ENCODE measurements around the gene HTR3D. TPM values are rescaled to one million over a fixed set of nuclear protein-coding genes. Genes with fewer than 3 reads are reported as not detected.

Gene HTR3D
- total and polyA plus RNA-seq, 9 of the 15 experiments (the other 6 are each of a cell fraction or from before 2014, with no cell fraction given) = not detected

GRCh38 chr3:184066211-184066610 lies 34.7 kb downstream of the HTR3D start:
- DNase-seq (ENCODE audit: extremely low read depth in 1 of 4, low spot score in 3 of 4) (no peak), ATAC-seq (no peak), FAIRE-seq (no peak)
- ChIA-PET POLR2A (interaction anchor here (1.8 kb wide), 1 partner anchor 8 kb away, joined by 4 read pairs; no protein-coding TSS in a partner anchor), CTCF (ENCODE audit: low intra/inter-chr PET ratio) (no interaction called here)
- TF ChIP-seq, protein P1, sequence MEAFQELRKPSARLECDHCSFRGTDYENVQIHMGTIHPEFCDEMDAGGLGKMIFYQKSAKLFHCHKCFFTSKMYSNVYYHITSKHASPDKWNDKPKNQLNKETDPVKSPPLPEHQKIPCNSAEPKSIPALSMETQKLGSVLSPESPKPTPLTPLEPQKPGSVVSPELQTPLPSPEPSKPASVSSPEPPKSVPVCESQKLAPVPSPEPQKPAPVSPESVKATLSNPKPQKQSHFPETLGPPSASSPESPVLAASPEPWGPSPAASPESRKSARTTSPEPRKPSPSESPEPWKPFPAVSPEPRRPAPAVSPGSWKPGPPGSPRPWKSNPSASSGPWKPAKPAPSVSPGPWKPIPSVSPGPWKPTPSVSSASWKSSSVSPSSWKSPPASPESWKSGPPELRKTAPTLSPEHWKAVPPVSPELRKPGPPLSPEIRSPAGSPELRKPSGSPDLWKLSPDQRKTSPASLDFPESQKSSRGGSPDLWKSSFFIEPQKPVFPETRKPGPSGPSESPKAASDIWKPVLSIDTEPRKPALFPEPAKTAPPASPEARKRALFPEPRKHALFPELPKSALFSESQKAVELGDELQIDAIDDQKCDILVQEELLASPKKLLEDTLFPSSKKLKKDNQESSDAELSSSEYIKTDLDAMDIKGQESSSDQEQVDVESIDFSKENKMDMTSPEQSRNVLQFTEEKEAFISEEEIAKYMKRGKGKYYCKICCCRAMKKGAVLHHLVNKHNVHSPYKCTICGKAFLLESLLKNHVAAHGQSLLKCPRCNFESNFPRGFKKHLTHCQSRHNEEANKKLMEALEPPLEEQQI (IDR thresholded peaks at IDR 0.05) = no peak
- TF ChIP-seq HLTF (IDR thresholded peaks at IDR 0.05) = no peak
- no peak for TF ChIP-seq EHMT2 (IDR thresholded peaks at IDR 0.05)
- TF ChIP-seq DMBX1 (CRISPR knock-in tag; IDR thresholded peaks at IDR 0.05; ENCODE audit: borderline replicate concordance) = no peak
- TF ChIP-seq FOXJ2 (tag; IDR thresholded peaks at IDR 0.05) = no peak
- TF ChIP-seq RB1 (IDR thresholded peaks at IDR 0.05; ENCODE audit: low read depth) = no peak
- TF ChIP-seq EZH2 (IDR thresholded peaks at IDR 0.05; ENCODE audit: borderline replicate concordance, low read depth, low read length) = no peak
- no peak for TF ChIP-seq MBD1 (CRISPR knock-in tag; IDR thresholded peaks at IDR 0.05)
- TF ChIP-seq KAT7 (CRISPR knock-in tag; IDR thresholded peaks at IDR 0.05; ENCODE audit: borderline replicate concordance) = no peak
- no peak for TF ChIP-seq ZNF408 (CRISPR knock-in tag; IDR thresholded peaks at IDR 0.05; ENCODE audit: low read depth)
- no peak for TF ChIP-seq RBFOX2 (IDR thresholded peaks at IDR 0.05; ENCODE audit: low read depth, low read length)
- TF ChIP-seq HIVEP1 (CRISPR knock-in tag; IDR thresholded peaks at IDR 0.05) = no peak
- TF ChIP-seq L3MBTL2 (IDR thresholded peaks at IDR 0.05) = no peak
- TF ChIP-seq USF1 (CRISPR knock-in tag; IDR thresholded peaks at IDR 0.05) = no peak
- TF ChIP-seq ZNF766 (CRISPR knock-in tag; conservative IDR thresholded peaks at IDR 0.05) = no peak
- TF ChIP-seq, protein P2, sequence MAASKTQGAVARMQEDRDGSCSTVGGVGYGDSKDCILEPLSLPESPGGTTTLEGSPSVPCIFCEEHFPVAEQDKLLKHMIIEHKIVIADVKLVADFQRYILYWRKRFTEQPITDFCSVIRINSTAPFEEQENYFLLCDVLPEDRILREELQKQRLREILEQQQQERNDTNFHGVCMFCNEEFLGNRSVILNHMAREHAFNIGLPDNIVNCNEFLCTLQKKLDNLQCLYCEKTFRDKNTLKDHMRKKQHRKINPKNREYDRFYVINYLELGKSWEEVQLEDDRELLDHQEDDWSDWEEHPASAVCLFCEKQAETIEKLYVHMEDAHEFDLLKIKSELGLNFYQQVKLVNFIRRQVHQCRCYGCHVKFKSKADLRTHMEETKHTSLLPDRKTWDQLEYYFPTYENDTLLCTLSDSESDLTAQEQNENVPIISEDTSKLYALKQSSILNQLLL (CRISPR knock-in tag; IDR thresholded peaks at IDR 0.05; ENCODE audit: borderline replicate concordance) = no peak
- TF ChIP-seq FOS (IDR thresholded peaks at IDR 0.05; ENCODE audit: extremely low read depth, insufficient read length) = no peak
- TF ChIP-seq MAFF (IDR thresholded peaks at IDR 0.05; ENCODE audit: low read length) = no peak
- no peak for TF ChIP-seq CREBBP (IDR thresholded peaks at IDR 0.05; ENCODE audit: low read depth, low read length)
- WGBS (ENCODE audit: insufficient coverage, low coverage, missing lambda C conversion rate) = 89% methylated on average over 2 of the region's 2 CpGs
- Histone ChIP-seq H3K27me3 (ENCODE audit: control insufficient read depth in 2 of 2, insufficient read depth in 2 of 2, low read length in 2 of 2) (no peaks in the 10 kb centered on the region), H3K4me3 (no peak overlapping the region), H3K9ac (ENCODE audit: insufficient read depth in 1 of 2, low read depth in 2 of 2, low read length in 2 of 2) (no peak overlapping the region), H2AFZ (ENCODE audit: low read depth, low read length) (no peak overlapping the region), H3K4me2 (ENCODE audit: insufficient read depth, low read length) (no peak overlapping the region), H3K4me1 (replicated peaks in 1 of 2; ENCODE audit: control insufficient read depth in 2 of 2, insufficient read depth in 2 of 2, low read length in 2 of 2) (peaks cover 9 to 11% of the 10 kb centered on the region in 2 experiments; a peak in 4 of 5 replicates), H3K36me3 (ENCODE audit: control insufficient read depth, insufficient read depth, low read length) (no peaks in the 10 kb centered on the region), H4K20me1 (replicated peaks; ENCODE audit: control insufficient read depth, insufficient read depth, low read length) (no peaks in the 10 kb centered on the region), H3K9me1 (ENCODE audit: control insufficient read depth, insufficient read depth, low read length) (no peaks in the 10 kb centered on the region), H3K27ac (ENCODE audit: extremely low read depth, low read depth, low read length) (no peak overlapping the region), H3K9me3 (replicated peaks; ENCODE audit: control insufficient read depth, insufficient read depth, low read depth, low read length) (peaks cover 6% of the 10 kb centered on the region), H3K79me2 (ENCODE audit: control insufficient read depth, insufficient read depth, low read length) (no peaks in the 10 kb centered on the region)
- in situ Hi-C loops (cut with MboI) = no loop called here
- intact Hi-C loops (cut with micrococcal nuclease) = no loop called here
- BruUV-seq (replicated peaks) = no TSS peak
